H1 (cell line): ENCODE results near the gene LGR4. TPM values are rescaled to one million over a fixed set of nuclear protein-coding genes. Genes with fewer than 3 reads are reported as not detected.

Experiments used
- CTCF ChIA-PET: fragments of 300-600 bp; sonication (Branson Sonifier 250); formaldehyde crosslinking; loops from one replicate; lab custom pipeline; 2021; ENCODE audit not compliant: partially characterized antibody; lab: Charles Lee
- POLR2A ChIA-PET: fragments of 300-600 bp; sonication (Branson Sonifier 250); formaldehyde crosslinking; loops from one replicate; lab custom pipeline; 2021; ENCODE audit warnings: inconsistent platforms; ENCODE audit not compliant: partially characterized antibody; lab: Charles Lee
- DNase-seq, 2 experiments: peaks; one replicate each; pipeline versions ENCODE4 v3.0.0 to v3.0.0-alpha.2; 2010 to 2022; ENCODE audit warnings: low spot score in 2 of 2, low read depth in 1 of 2, mixed read lengths in 1 of 2
- FAIRE-seq: peaks from 2 replicates; lab custom pipeline; 2011; peaks lifted over from hg19 to GRCh38; lab: Jason Lieb, UNC
- H2AFZ ChIP-seq: 2 replicates; pipeline ENCODE4 v1.8.1; 2012; ENCODE audit warnings: low read length, inconsistent platforms
- H2AK5ac ChIP-seq: 2 replicates; pipeline ENCODE4 v1.6.1; 2013; ENCODE audit warnings: low read depth, low read length
- H2BK120ac ChIP-seq: replicated peaks from 2 replicates; pipeline ENCODE3; 2013; ENCODE audit warnings: low read depth, low read length, inconsistent platforms
- H2BK12ac ChIP-seq: 2 replicates; pipeline ENCODE4 v1.6.1; 2013; ENCODE audit warnings: low read depth, low read length
- H2BK15ac ChIP-seq: 2 replicates; pipeline ENCODE4 v1.6.1; 2013; ENCODE audit warnings: low read length
- H2BK20ac ChIP-seq: 2 replicates; pipeline ENCODE4 v1.6.1; 2013; ENCODE audit warnings: low read length
- H2BK5ac ChIP-seq: 2 replicates; pipeline ENCODE4 v1.6.1; 2013; ENCODE audit warnings: low read depth, low read length
- H3K14ac ChIP-seq: 2 replicates; pipeline ENCODE4 v1.6.1; 2013; ENCODE audit warnings: inconsistent platforms; ENCODE audit not compliant: insufficient read length
- H3K18ac ChIP-seq: 2 replicates; pipeline ENCODE4 v1.6.1; 2013; ENCODE audit warnings: low read length; ENCODE audit errors: extremely low read depth
- H3K23ac ChIP-seq: 2 replicates; pipeline ENCODE4 v1.6.1; 2013; ENCODE audit warnings: inconsistent platforms; ENCODE audit not compliant: insufficient read length
- H3K23me2 ChIP-seq: 2 replicates; pipeline ENCODE4 v1.6.1; 2013; ENCODE audit warnings: low read depth, low read length
- H3K27ac ChIP-seq: 2 replicates; pipeline ENCODE4 v1.6.1; 2011; ENCODE audit warnings: low read depth, low read length, inconsistent platforms
- H3K27me3 ChIP-seq, 4 experiments: replicated peaks in 1 of 4; 1 replicate in 1 of 4; 2 replicates in 3 of 4; pipeline versions ENCODE4 v1.6.1 to v1.8.1; 2011 to 2013; ENCODE audit warnings: low read length in 3 of 4, mild to moderate bottlenecking in 3 of 4, inconsistent platforms in 2 of 4, mixed read lengths in 2 of 4, moderate library complexity in 1 of 4; ENCODE audit not compliant: control insufficient read depth in 3 of 4, insufficient read depth in 3 of 4; ENCODE audit errors: extremely low read depth in 1 of 4
- H3K36me3 ChIP-seq, 4 experiments: 2 replicates each; pipeline versions ENCODE4 v1.6.1 to v1.8.1; 2011 to 2013; ENCODE audit warnings: mild to moderate bottlenecking in 4 of 4, low read length in 3 of 4, moderate library complexity in 2 of 4, control low read depth in 1 of 4, inconsistent platforms in 1 of 4; ENCODE audit not compliant: insufficient read depth in 4 of 4, control insufficient read depth in 2 of 4
- H3K4ac ChIP-seq: replicated peaks from 2 replicates; pipeline ENCODE3; 2013; ENCODE audit warnings: low read length, low read depth, mixed read lengths, inconsistent platforms; ENCODE audit not compliant: insufficient read length
- H3K4me1 ChIP-seq, 4 experiments: replicated peaks in 1 of 4; 1 replicate in 1 of 4; 2 replicates in 3 of 4; pipeline versions ENCODE4 v1.6.1 to v1.8.1; 2011 to 2013; ENCODE audit warnings: low read length in 3 of 4, inconsistent platforms in 2 of 4, mixed read lengths in 1 of 4; ENCODE audit not compliant: insufficient read depth in 4 of 4, control insufficient read depth in 3 of 4
- H3K4me2 ChIP-seq, 2 experiments: 2 replicates each; pipeline versions ENCODE4 v1.6.1 to v1.8.1; 2011 to 2013; ENCODE audit warnings: low read depth in 2 of 2, low read length in 2 of 2, control low read depth in 1 of 2, inconsistent platforms in 1 of 2, mild to moderate bottlenecking in 1 of 2; ENCODE audit not compliant: insufficient read depth in 1 of 2
- H3K4me3 ChIP-seq, 4 experiments: fragments of 200-600, 300-600 bp in 1 of 4; sonication (generic), shearing (Covaris generic), sonication (Bioruptor Twin) in 1 of 4; 2 replicates each; pipeline versions ENCODE4 v1.5.1 to v1.8.1; 2011 to 2016; ENCODE audit warnings: low read length in 4 of 4, low read depth in 3 of 4, control low read depth in 2 of 4, inconsistent platforms in 2 of 4, mild to moderate bottlenecking in 2 of 4, mixed read lengths in 1 of 4, moderate library complexity in 1 of 4; ENCODE audit not compliant: insufficient read depth in 2 of 4; ENCODE audit errors: extremely low read depth in 1 of 4
- H3K56ac ChIP-seq: replicated peaks from 2 replicates; pipeline ENCODE3; 2013; ENCODE audit warnings: low read depth, mild to moderate bottlenecking, mixed read lengths, low read length, inconsistent platforms; ENCODE audit not compliant: insufficient read length
- H3K79me1 ChIP-seq: 2 replicates; pipeline ENCODE4 v1.6.1; 2013; ENCODE audit warnings: low read depth, low read length, control low read depth
- H3K79me2 ChIP-seq, 2 experiments: 2 replicates each; pipeline versions ENCODE4 v1.6.1 to v1.8.1; 2012 to 2013; ENCODE audit warnings: low read length in 2 of 2, mild to moderate bottlenecking in 2 of 2, inconsistent platforms in 1 of 2; ENCODE audit not compliant: insufficient read depth in 2 of 2, control insufficient read depth in 1 of 2
- H3K9ac ChIP-seq, 4 experiments: replicated peaks in 1 of 4; 1 replicate in 1 of 4; 2 replicates in 3 of 4; pipeline versions ENCODE4 v1.6.1 to v1.8.1; 2011 to 2013; ENCODE audit warnings: low read depth in 3 of 4, low read length in 3 of 4, control low read depth in 2 of 4, mild to moderate bottlenecking in 2 of 4, moderate library complexity in 2 of 4, inconsistent platforms in 1 of 4; ENCODE audit errors: extremely low read depth in 1 of 4
- H3K9me3 ChIP-seq, 2 experiments: 2 replicates each; pipeline versions ENCODE4 v1.6.1 to v1.8.1; 2012 to 2013; ENCODE audit warnings: mild to moderate bottlenecking in 2 of 2, moderate library complexity in 2 of 2, control low read depth in 1 of 2, inconsistent platforms in 1 of 2, low read depth in 1 of 2, low read length in 1 of 2, mixed read lengths in 1 of 2; ENCODE audit not compliant: insufficient read depth in 2 of 2
- H4K20me1 ChIP-seq, 2 experiments: replicated peaks in 1 of 2; 2 replicates each; pipeline versions ENCODE3 to v1.8.1; 2011 to 2013; ENCODE audit warnings: inconsistent platforms in 2 of 2, low read length in 2 of 2, mild to moderate bottlenecking in 1 of 2; ENCODE audit not compliant: insufficient read depth in 2 of 2, control insufficient read depth in 1 of 2
- H4K5ac ChIP-seq: 2 replicates; pipeline ENCODE4 v1.6.1; 2013; ENCODE audit warnings: low read length, low read depth, mixed read lengths, inconsistent platforms; ENCODE audit not compliant: insufficient read length
- H4K8ac ChIP-seq: 2 replicates; pipeline ENCODE4 v1.8.0; 2013; ENCODE audit warnings: mild to moderate bottlenecking, moderate library complexity, low read length, inconsistent platforms; ENCODE audit not compliant: insufficient read depth; ENCODE audit errors: extremely low read depth
- H4K91ac ChIP-seq: replicated peaks from 2 replicates; pipeline ENCODE3; 2013; ENCODE audit warnings: low read length, mixed read lengths, inconsistent platforms; ENCODE audit not compliant: insufficient read length
- WGBS, 2 experiments: shearing (Covaris generic) in 1 of 2; methylation state at CpG; one replicate each; pipeline versions ENCODE4 v1.1.6 to v1.1.7; 2013 to 2015; ENCODE audit warnings: low lambda C conversion rate in 2 of 2, mixed read lengths in 2 of 2, inconsistent platforms in 1 of 2, low coverage in 1 of 2, missing lambda C conversion rate in 1 of 2; ENCODE audit not compliant: insufficient replicate concordance in 2 of 2, insufficient coverage in 1 of 2, insufficient read length in 1 of 2; ENCODE audit errors: extremely low coverage in 1 of 2, missing lambda C conversion rate in 1 of 2; 5-methylcytosine and 5-hydroxymethylcytosine counted together
- polyA plus RNA-seq, 7 experiments: library from polyadenylated mRNA; depleted of rRNA in 3 of 7; stranded (reverse) in 5 of 7; unstranded in 2 of 7; fragments of >200 nt in 5 of 7; fragments of 200-250 nt in 2 of 7; gene quantifications; 1 replicate in 5 of 7; 2 replicates in 1 of 7; 4 replicates in 1 of 7; pipeline versions ENCODE4 v1.2.1 to v1.2.3, GENCODE V29; 2011 to 2013; ENCODE audit warnings: missing spikeins in 2 of 7, mixed read lengths in 2 of 7
- total RNA-seq: library from RNA; stranded (reverse); fragmentation: NEBNext Ultra II Directional; extraction: Animal tissue kit (Norgen Biotek cat#: 25700); gene quantifications from 2 replicates; pipeline ENCODE4 v1.2.1, GENCODE V29; 2021

Gene LGR4
- total and polyA plus RNA-seq, 2 of the 8 experiments (the other 6 are each of a cell fraction or from before 2014, with no cell fraction given): 26.6 to 61.7 TPM

DNA sequence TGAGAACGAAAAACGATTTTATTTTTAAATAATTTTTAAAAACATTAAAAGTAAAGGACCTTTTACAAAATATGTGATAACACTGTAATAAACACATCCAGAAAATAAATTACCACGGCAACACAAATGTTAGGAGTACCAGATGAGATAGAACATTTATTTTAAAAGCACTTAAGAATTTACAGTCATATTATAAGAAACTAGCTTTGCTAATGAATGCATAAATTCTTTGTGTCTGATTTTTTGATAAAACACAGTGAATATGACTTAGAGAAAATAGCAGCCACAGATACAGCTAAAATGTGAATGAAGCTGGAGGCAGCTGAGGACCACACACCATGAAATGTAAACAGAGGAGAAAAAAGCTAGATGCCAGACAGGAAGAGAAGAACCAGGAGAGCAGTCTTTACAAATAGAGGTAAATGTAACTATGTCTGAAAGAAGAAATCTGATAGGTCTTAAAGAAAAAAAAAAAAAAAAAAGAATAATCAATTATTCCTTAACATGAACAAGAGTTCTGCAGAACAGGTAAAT, 124.2 kb downstream of the LGR4 start:
- H2BK5ac ChIP-seq: no peak overlapping the region
- no peaks in the 10 kb centered on the region for H3K9me3 ChIP-seq
- peak overlapping the region in 1 of 4 experiments; percentile 39; a peak in 2 of 8 replicates for H3K4me3 ChIP-seq
- H4K20me1 ChIP-seq: no peaks in the 10 kb centered on the region
- H3K79me2 ChIP-seq: no peaks in the 10 kb centered on the region
- no peaks in the 10 kb centered on the region for H3K79me1 ChIP-seq
- H2BK15ac ChIP-seq: no peak overlapping the region
- peak overlapping the region; percentile 83 for H4K5ac ChIP-seq
- no peak overlapping the region for H3K14ac ChIP-seq
- peak; percentile 60 for FAIRE-seq
- no peak overlapping the region for H3K23ac ChIP-seq
- H2BK20ac ChIP-seq: no peak overlapping the region
- no peak overlapping the region for H2AFZ ChIP-seq
- H3K36me3 ChIP-seq: peaks cover 0 to 8% (median 0%) of the 10 kb centered on the region in 4 experiments; a peak in 1 of 8 replicates
- ChIA-PET POLR2A (interaction anchor here (0.9 to 1.7 kb wide), 4 partner anchors 15 to 124 kb away, joined by 4 to 6 read pairs (median 4); partner anchors contain the start of genes CCDC34 and LGR4), CTCF (interaction anchor here (1.0 to 1.1 kb wide), 2 partner anchors 11 to 147 kb away, joined by 3 to 4 read pairs; no protein-coding TSS in a partner anchor)
- H2BK120ac ChIP-seq: no peak overlapping the region
- no peak overlapping the region for H3K9ac ChIP-seq
- DNase-seq: no peak
- no peaks in the 10 kb centered on the region for H3K27me3 ChIP-seq
- H3K4ac ChIP-seq: no peak overlapping the region
- no peak overlapping the region for H2BK12ac ChIP-seq
- 19% methylated on average over 3 of the region's 3 CpGs; no CpG with 5 or more reads in 1 of the 2 experiments for WGBS, 2 experiments
- H4K8ac ChIP-seq: no peak overlapping the region
- H4K91ac ChIP-seq: no peak overlapping the region
- no peak overlapping the region for H2AK5ac ChIP-seq
- H3K23me2 ChIP-seq: peaks cover 2% of the 10 kb centered on the region; the same call in 1 of the 2 replicates
- H3K4me2 ChIP-seq: peak overlapping the region; percentile 44 to 54; a peak in 3 of 4 replicates
- peaks cover 0 to 25% (median 5%) of the 10 kb centered on the region in 4 experiments; a peak in 3 of 7 replicates for H3K4me1 ChIP-seq
- H3K56ac ChIP-seq: no peak overlapping the region
- peak overlapping the region; percentile 68; the same call in 1 of the 2 replicates for H3K18ac ChIP-seq
- H3K27ac ChIP-seq: no peak overlapping the region
